NOMO-1 treated with dmso at 0.1 percent for 144 hours (cell line): Measurements from ENCODE around the gene FZR1.
A peak's percentile ranks its signal among the peaks of the same experiment; 100 is the strongest.

Source experiments
- DNase-seq: peaks from one replicate; lab custom pipeline; 2025; ENCODE audit not compliant: unreplicated experiment; lab: John Stamatoyannopoulos, UW

Gene FZR1

DNA sequence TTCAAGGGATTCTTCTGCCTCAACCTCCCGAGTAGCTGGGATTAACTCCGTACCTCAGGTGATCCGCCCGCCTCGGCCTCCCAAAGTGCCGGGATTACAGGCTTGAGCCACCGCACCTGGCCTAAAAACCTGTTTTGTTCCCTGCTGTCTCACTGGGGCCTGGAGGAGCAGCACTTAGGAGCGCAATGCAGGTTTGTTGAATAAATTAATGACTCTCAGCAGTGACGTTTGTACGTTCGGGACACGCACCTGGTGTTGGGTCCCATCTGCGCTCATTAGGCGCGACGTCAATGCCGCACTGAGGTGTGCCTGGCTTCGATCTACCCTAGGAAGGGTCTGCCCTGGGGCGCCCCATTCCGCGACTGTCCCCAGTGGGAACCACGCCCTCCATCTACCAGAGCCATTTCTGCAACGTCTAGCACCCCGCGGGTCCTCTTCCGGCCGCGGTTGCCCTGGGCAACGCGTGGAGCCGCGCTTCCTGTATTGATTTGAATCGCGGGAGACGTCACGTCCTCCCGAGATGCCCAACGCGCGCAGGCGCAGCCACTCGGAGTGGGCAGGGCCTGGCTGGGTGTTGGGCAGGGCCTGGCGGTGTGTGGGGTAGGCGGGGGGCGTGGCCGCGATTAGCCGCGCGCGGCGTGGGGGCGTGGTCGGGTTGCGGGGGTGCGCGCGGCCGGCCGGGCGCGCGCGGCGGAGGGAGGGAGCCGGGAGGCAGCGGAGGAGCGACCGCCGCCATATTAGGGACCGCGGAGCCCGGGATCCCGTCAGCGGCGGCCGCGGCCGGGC is at the start of gene FZR1:
Gene FZR1 (plus strand): TSS at position 714 of the 786 bp plus-strand sequence. CDS start 16,679 bp downstream, outside the sequence.
- DNase-seq, result peak; percentile 97

DNA sequence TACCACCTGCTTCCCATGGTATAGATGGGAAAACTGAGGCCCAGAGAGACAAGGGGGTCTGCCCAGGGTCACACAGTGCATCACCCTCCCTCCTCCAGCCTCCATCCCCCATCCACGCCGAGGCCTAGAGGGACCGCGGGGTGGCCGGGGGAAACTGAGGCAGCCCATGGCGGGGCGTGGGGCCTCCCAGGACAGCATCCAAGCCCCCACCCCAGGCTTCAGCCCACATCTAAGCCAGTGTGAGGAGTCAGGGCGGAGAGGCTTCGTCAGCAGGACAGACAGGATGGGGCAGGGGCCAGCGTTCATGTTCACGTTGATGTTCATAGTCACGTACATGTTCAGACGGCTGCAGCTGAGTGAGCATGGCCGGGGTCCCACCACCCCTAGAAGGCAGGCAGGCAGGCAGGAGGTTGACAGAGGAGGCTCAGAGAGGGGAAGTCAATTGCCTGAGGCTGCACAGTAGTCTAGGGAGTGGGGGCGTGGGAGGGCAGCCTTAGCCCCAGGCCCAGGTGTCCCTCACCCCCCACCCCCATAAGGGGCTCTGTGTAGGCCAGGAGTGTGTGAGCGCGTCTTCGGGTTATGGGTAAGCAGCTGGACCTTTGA is 49.1 kb upstream of the FZR1 start:
- no peak for DNase-seq

DNA sequence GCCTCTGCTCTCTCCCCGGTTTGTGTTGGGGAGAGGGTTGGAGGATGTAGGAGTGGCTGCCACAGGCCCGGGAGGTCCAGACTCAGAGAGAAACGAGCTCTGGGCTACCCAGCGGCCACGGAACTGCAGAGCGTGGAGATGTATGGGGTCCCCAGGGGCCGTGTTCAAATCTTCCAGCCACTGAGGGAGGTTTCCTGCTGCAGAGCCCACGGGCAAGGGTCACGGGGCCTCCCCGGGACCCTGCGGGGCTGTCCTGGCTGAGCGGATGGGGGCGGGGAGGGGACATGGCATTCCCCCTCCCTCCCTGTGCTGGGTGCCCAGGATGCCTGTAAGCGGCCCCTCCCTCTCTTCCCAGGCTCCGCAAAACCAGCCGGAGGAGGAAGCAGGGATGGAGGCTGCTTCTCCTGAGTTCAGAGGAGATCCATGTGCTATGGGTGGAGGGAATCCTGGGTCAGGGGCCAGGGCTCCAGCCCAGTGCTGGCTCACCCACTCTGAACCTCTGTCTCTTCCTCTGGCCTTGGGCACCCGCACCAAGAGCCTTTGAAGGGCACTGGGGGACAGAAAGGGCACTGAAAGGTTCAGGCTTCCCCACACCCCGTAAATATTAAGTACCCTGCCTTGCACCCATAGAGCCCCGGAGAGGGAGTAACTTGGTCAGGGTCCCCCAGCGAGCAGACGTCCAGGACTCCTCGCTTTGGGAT is 48.4 kb upstream of the FZR1 start:
- DNase-seq, result no peak

DNA sequence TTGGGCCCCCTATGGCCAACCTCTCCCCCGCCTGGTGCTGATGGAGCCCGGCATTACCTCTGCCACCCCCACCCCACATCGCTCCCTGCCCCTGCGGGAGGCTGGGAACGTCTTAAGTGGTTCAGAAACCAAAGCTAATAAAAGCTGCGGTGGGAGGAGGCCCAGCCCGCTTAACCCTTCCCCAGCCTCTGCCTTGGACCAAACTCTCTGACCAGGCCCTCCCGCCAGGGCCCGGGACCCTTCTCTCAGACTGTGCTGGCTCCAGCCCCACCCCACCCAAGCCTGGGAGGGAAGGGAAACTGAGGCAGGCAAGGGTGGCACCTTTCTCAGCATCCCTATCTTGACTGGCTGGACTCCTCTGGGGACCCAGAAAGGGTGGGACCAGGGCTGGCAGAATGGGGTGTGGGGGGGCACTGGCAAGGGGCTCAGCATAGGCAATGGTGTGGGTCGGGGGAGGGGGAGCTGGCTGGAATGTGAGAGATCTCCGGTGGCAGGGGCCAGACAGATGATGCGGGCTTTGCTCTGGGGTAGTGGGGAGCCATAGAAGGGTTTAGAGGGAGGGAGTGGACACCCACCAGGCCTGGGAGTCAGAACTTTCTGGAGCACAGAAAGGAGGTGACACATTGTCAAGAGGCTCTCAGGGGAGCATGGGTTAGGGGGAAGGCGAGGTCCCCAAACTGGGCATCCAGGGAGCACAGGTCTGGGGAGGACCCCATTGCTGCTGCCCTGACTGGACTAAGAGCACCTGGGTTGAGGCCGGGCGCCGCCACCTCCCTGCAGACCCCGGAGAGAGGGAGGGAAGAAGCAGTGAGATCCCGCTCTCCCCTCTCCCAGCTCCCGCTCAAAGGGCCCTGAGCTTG is 47.7 kb upstream of the FZR1 start:
- no peak for DNase-seq

GRCh38 chr19:3459089-3459881 is 46.8 kb upstream of the FZR1 start:
- no peak for DNase-seq

DNA sequence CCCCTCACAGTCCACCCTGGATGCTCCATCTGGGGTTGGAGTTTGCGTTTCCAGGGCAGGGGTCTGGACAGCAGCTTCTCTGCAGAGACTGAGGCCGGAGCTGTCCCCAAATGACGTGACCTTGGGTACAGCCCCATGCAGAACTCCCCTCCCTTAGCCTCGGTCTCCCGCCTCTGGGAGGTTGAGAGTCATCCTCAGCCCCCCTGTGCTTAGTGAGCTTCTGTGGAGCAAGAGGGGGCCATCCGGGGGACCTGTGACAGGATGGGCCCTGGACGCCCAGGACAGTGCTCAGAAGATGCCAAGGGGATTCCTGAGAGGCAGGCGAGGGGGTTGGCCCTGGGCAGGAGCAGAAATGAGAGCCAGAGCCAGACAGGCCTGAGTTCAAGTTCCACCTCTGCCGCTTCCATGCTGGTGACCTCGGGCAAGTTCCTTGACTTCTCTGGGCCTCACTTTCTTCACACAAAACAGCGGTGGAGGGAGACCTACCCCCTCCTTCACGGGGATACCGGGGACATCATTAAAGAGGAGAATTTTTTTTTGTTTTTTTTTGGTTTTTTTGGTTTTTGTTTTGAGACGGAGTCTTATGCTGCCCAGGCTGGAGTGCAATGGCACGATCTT is 46.0 kb upstream of the FZR1 start:
- no peak for DNase-seq

DNA sequence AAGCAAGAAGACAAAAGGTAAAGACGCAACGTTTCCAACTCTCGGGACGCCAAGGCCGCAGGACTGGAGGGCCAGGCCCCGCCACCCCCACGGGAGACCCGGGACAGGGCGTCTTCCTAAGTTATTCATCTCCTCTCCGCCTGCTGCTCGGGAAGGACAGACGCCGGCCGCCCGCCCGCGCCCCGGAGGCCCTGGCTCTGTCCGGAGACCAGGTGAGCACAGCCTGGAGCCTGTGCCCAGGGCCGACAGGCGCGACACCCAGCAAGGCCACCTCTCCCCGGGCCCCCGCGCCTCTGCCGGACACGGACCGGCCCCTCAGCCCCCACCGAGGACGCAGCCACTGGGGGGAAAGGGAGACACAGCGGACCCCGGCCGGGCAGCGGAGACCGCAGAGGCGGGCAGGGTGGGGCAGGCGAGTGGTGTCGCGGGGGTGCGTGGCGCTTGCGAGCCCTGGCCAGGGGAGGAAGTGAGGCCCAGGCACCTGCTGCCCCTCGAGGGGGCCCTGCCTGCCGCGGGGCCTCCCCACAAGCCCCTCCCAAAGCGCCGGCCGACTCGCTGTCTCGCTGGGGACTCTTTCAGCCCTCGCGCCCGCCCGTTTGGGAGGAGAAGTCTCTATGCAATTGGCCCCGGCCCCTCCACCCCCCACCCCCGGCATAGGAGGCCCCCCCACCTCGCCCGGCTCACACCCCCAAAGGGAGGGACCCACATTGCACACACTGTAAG is 43.0 kb upstream of the FZR1 start:
- DNase-seq, result no peak

DNA sequence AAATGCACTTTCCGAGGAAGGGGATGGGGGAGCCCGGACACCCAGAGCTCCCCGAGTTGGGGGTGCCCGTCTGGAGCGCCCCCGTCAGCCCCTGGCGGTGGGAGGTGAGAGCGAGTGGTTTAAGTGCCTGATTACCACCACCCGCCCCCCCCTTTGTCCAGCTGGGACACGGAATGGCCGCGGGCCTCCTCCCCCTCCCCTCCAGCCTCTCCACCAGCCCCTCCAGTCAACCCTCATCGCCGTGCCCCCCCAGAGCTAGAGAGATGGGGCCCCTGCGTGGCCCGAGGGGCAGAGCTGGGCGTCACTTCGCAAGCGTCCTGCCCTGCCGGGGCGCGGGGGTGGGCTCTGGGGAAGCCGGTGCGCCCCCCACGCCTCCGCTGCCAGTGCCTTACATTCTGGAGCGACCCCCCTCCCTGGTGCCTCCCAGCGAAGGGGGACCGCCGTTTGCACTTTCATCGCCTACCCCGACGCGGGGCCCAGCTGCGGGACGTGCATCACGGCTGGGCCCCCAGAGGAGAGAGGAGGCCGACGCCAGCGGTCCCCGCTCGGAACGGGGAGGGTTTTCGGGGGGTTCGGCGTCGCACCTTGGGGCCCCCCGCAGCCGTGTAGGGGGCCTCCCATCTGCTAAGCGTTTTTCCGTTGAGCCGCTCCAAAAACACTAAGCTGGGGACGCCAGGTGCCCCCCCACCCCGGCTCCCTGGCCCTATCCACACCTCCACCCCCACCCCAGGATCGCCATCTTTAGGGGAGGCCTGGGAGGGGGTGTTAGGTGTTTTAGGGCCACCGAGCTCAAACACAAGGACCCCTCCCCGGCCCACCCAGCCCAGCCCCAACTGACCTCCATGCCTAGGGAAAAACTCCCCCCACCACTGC is 42.2 kb upstream of the FZR1 start:
- no peak for DNase-seq

DNA sequence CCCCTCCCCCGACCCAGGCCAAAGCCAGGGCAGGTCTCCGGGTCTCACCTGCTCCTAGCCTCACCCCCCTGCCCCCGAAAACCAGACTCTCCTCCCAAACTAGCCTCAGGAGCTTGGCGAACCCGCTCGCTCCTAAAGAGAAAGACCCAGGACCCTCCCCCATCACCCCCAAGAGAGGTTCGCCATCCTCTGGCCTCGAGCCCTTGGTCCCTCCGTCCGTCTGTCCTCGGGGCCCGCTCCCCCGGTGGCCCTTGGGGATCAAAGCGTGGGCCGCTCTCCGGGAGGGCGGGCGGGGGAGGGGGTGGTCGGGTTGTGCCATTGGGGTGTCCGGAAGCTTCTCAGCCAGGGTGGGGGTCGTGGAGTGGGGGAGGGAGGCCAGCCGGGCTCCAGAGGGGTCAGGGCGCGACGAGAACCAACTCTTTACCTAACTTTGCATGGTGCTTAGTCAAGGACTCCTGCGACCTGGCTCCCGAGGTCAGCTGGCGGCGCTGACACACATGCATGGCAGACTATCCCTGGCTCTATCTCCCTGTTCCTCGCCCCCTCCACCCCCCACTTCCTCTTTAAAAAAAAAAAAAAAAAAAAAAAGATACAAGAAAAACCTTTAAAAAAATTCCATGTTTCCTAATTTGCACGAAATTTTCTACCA is 41.4 kb upstream of the FZR1 start:
- DNase-seq, result no peak

DNA sequence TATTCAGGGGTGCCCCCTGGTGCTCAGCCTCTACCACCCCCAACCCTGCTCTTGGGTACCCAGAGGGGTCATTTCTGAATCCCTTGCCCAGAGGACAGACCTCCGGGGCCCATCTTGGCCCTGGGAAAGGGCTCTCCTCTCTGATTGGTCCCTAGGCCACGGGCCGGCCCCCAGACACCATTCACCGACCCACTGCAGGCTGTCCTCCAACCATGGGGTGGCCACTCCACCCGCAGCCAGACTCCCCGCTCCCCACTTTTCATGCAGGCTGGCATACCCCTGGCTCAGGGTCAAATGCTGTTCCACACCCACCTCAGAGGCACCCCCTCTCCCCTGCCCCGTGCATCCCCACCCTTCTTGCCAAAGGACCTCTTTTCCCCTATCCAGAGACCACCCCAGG is 40.6 kb upstream of the FZR1 start:
- no peak for DNase-seq

GRCh38 chr19:3466635-3467034 is 39.5 kb upstream of the FZR1 start:
- no peak for DNase-seq

DNA sequence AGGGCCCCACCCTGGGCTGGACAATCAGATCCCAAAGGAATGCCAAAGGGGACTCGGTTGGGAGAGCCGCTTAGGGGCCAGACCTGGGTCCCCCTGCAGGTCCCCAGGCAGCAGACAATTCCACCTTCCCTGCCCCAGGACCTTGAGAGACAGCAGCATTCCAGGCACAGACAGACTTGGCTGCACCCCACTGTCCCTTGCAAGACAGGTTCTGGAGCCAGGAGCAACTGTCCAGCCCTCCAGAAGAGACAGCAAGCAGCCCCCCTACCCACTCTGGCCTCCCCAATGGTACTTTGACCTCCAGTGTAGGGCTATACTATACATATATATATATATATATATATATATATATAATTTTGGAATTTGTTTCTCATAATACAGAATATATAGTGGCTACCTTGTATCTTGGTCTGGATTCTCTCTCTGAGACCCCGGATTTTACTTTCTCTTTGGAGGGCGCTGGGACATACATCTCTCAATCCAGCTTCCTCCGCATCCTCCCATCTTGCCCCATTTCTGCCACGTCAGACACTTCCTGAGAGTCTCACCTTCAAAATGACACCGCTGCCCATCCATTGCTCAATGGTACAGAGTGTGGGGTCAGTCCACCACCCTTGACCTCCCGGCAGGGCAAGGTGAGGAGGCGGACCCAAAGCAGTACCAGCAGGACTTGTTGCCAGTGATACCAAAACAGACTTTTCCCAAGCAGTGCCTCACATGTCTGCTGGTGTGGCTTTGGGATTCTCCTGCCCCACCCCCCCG is 38.5 kb upstream of the FZR1 start:
- no peak for DNase-seq

DNA sequence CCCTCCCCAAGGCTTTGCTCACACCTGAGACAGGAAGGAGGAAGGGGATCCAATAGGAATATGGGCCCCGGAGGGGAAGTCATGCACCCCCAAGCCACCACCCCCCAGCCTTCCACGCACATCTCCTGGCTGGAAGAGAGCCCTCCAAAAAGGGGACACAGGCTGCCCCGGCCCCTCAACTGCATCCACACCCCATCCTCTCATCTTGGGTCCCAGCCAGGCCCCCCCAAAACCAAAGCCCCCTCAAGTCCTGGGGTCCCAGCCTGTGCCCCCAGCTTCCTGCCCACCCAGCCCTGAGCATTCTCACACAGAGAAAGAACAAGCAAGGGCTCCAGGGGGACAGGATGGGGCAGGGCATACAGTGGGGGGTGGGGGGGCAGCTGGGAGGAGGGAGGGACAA is 37.9 kb upstream of the FZR1 start:
- no peak for DNase-seq

DNA sequence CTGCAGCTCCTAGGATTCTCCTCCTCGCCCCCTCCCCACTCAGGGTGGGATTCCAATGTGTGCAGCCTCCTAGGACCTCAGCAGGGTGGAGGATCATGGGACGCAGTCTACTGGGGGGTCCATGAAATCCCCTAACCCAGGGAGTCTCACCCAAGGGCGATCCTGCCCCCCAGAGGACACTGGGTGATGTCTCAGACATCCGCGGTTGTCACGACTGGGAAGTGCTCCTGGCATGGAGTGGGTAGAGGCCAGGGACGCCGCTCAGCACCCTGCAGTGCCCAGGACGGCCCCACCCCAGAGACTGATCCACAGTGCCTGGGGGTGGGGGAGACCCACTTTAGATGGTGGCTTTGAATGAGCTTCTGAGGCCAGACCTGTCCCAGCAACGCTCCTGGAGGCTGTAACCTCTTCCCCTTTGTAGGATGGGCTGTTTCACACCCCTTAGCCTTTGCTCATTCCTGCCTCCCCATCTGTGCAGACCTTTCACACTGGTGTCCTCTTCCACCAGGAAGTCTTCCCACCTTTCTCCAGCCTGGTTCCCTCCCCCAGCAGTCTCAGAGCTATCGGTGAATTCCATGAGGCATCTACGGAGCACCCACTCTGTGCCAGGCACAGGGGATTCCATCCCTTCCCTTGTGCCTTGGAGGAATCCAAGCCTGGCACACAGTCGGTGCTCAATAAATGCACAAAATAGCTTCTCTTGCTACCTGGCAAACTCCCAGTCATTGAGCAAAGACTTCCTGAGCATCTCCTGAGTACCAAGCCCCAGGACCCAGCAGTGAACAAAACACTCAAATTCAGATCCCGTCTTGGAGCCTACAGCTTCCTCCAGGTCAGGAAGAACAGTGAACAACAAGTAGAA is 36.2 kb upstream of the FZR1 start:
- no peak for DNase-seq

DNA sequence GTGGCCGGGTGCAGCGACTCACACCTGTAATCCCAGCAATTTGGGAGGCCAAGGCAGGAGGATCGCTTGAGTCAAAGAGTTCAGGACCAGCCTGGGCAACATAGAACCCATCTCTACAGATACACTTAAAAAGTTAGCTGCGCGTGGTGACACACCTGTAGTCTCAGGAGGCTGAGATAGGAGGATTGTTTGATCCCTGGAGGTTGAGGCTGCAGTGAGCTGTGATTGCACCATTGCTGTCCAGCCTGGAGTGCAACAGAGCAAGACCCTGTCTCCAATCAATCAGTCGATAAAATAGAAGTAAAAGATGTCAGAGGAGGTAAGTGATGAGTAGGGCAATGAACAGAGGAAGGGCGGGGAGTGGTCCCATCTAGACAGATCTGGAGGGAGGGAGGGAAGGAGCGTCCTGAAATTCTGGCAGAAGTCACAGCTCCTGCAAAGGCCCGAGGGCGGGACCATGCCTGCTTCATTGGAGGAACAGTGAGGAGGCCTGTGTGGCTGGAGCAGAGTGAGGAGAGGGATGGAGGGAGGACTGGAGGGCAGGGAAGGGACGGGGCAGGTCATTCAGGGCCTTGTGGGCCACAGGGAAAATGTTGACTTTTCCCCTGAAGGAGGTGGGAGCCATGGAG is 35.5 kb upstream of the FZR1 start:
- DNase-seq, result no peak
